ENCODE results near the gene CDH4. TPM values are rescaled to one million over a fixed set of nuclear protein-coding genes. Genes with fewer than 3 reads are reported as not detected.

The CDH4 gene
- total RNA-seq, 1 experiment from 2014 or later, result 5.3 TPM

DNA sequence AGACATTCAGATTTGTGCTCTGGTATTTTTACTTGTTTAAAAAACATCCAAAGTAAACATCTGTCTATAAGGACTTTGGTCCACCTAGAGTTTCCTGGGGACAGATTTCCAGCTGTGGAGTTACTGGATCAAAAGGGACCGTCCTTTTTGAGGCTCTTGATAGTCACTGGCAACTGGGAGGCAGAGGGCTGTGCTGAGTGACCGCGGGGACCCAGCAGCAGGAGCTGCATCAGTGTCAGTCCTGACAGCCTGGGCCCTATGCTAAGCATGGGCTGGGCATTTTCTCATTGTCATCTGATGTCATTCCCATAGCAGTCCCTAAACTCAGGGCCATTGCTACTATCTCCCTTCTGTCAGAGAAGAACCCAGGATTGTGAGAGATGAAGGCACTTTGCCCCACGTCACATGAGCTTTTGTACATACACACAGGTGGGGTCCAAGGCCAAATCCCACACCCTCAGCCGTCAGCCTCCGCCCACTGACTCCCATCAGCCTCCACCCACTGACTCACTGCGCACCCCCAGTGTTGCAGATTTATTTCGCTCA is 519.8 kb downstream of the CDH4 start (continued):
- TF ChIP-seq, protein P1, sequence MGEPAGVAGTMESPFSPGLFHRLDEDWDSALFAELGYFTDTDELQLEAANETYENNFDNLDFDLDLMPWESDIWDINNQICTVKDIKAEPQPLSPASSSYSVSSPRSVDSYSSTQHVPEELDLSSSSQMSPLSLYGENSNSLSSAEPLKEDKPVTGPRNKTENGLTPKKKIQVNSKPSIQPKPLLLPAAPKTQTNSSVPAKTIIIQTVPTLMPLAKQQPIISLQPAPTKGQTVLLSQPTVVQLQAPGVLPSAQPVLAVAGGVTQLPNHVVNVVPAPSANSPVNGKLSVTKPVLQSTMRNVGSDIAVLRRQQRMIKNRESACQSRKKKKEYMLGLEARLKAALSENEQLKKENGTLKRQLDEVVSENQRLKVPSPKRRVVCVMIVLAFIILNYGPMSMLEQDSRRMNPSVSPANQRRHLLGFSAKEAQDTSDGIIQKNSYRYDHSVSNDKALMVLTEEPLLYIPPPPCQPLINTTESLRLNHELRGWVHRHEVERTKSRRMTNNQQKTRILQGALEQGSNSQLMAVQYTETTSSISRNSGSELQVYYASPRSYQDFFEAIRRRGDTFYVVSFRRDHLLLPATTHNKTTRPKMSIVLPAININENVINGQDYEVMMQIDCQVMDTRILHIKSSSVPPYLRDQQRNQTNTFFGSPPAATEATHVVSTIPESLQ (CRISPR knock-in tag; IDR thresholded peaks at IDR 0.05), result no peak
- TF ChIP-seq, protein P2, sequence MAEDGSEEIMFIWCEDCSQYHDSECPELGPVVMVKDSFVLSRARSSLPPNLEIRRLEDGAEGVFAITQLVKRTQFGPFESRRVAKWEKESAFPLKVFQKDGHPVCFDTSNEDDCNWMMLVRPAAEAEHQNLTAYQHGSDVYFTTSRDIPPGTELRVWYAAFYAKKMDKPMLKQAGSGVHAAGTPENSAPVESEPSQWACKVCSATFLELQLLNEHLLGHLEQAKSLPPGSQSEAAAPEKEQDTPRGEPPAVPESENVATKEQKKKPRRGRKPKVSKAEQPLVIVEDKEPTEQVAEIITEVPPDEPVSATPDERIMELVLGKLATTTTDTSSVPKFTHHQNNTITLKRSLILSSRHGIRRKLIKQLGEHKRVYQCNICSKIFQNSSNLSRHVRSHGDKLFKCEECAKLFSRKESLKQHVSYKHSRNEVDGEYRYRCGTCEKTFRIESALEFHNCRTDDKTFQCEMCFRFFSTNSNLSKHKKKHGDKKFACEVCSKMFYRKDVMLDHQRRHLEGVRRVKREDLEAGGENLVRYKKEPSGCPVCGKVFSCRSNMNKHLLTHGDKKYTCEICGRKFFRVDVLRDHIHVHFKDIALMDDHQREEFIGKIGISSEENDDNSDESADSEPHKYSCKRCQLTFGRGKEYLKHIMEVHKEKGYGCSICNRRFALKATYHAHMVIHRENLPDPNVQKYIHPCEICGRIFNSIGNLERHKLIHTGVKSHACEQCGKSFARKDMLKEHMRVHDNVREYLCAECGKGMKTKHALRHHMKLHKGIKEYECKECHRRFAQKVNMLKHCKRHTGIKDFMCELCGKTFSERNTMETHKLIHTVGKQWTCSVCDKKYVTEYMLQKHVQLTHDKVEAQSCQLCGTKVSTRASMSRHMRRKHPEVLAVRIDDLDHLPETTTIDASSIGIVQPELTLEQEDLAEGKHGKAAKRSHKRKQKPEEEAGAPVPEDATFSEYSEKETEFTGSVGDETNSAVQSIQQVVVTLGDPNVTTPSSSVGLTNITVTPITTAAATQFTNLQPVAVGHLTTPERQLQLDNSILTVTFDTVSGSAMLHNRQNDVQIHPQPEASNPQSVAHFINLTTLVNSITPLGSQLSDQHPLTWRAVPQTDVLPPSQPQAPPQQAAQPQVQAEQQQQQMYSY (CRISPR knock-in tag; IDR thresholded peaks at IDR 0.05), result no peak
- TF ChIP-seq NFYB (CRISPR knock-in tag; conservative IDR thresholded peaks at IDR 0.05; ENCODE audit: low read depth) (no peak), ZNF121 (CRISPR knock-in tag; IDR thresholded peaks at IDR 0.05) (no peak)
- TF ChIP-seq, protein P3, sequence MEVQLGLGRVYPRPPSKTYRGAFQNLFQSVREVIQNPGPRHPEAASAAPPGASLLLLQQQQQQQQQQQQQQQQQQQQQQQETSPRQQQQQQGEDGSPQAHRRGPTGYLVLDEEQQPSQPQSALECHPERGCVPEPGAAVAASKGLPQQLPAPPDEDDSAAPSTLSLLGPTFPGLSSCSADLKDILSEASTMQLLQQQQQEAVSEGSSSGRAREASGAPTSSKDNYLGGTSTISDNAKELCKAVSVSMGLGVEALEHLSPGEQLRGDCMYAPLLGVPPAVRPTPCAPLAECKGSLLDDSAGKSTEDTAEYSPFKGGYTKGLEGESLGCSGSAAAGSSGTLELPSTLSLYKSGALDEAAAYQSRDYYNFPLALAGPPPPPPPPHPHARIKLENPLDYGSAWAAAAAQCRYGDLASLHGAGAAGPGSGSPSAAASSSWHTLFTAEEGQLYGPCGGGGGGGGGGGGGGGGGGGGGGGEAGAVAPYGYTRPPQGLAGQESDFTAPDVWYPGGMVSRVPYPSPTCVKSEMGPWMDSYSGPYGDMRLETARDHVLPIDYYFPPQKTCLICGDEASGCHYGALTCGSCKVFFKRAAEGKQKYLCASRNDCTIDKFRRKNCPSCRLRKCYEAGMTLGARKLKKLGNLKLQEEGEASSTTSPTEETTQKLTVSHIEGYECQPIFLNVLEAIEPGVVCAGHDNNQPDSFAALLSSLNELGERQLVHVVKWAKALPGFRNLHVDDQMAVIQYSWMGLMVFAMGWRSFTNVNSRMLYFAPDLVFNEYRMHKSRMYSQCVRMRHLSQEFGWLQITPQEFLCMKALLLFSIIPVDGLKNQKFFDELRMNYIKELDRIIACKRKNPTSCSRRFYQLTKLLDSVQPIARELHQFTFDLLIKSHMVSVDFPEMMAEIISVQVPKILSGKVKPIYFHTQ (CRISPR knock-in tag; IDR thresholded peaks at IDR 0.05), result no peak

DNA sequence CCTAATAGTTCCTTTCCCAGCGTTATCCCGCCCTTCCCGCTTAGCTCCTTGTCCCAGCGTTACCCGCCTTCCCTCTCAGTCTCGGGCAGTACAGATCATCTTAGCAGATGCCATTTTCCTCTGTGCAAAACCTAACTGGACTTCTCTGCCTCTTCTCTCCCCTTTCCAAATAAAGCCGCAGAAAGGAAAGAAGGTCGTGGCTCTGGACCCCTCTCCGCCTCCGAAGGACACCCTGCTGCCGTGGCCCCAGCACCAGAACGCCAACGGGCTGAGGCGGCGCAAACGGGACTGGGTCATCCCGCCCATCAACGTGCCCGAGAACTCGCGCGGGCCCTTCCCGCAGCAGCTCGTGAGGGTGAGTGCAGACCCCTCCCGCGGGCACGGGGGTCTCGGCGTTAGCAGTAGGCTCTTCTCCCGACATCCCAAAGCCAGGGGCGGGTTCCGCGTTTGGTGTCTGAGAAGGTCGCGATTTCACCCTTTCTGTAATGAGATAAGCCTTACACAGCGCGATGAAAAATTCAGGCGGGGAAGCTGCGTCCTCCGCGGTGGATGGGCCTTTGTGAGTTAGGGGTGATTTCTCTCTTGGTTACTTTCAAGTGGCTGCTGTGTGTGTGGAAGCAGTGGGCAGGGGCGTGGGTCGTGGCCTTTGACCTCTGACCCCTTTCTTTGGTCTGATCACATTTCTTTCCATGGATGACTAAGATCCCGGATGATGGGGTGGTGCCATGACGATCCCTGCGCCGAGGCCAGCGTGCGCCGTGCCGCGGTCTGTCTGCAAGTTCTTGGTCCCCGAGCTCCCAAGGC is 521.0 kb downstream of the CDH4 start:
- peaks cover 4% of the 10 kb centered on the region; the same call in 1 of the 2 replicates for H3K9me3 Mint-ChIP-seq
- H3K27ac Mint-ChIP-seq, result no peak overlapping the region
- ATAC-seq (no peak), DNase-seq (ENCODE audit: low spot score) (no peak)
- ChIA-PET CTCF (interaction anchor here (0.8 kb wide), 1 partner anchor 15 kb away, joined by 3 read pairs; no protein-coding TSS in a partner anchor), POLR2A (no interaction called here)
- no peak for TF ChIP-seq TEAD4 (CRISPR knock-in tag; IDR thresholded peaks at IDR 0.05)
- TF ChIP-seq NFE2L1 (CRISPR knock-in tag; IDR thresholded peaks at IDR 0.05), result no peak
- no peak for TF ChIP-seq NR3C1 (CRISPR knock-in tag; conservative IDR thresholded peaks at IDR 0.05; ENCODE audit: low read depth)
- TF ChIP-seq MXD4 (CRISPR knock-in tag; IDR thresholded peaks at IDR 0.05; ENCODE audit: borderline replicate concordance), result no peak
- no peak for TF ChIP-seq ATF1 (CRISPR knock-in tag; IDR thresholded peaks at IDR 0.05)
- TF ChIP-seq, protein P4, sequence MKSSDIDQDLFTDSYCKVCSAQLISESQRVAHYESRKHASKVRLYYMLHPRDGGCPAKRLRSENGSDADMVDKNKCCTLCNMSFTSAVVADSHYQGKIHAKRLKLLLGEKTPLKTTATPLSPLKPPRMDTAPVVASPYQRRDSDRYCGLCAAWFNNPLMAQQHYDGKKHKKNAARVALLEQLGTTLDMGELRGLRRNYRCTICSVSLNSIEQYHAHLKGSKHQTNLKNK (CRISPR knock-in tag; IDR thresholded peaks at IDR 0.05), result no peak
- TF ChIP-seq, protein P5, sequence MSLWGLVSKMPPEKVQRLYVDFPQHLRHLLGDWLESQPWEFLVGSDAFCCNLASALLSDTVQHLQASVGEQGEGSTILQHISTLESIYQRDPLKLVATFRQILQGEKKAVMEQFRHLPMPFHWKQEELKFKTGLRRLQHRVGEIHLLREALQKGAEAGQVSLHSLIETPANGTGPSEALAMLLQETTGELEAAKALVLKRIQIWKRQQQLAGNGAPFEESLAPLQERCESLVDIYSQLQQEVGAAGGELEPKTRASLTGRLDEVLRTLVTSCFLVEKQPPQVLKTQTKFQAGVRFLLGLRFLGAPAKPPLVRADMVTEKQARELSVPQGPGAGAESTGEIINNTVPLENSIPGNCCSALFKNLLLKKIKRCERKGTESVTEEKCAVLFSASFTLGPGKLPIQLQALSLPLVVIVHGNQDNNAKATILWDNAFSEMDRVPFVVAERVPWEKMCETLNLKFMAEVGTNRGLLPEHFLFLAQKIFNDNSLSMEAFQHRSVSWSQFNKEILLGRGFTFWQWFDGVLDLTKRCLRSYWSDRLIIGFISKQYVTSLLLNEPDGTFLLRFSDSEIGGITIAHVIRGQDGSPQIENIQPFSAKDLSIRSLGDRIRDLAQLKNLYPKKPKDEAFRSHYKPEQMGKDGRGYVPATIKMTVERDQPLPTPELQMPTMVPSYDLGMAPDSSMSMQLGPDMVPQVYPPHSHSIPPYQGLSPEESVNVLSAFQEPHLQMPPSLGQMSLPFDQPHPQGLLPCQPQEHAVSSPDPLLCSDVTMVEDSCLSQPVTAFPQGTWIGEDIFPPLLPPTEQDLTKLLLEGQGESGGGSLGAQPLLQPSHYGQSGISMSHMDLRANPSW (CRISPR knock-in tag; conservative IDR thresholded peaks at IDR 0.05; ENCODE audit: low read depth), result no peak
- TF ChIP-seq SMAD3 (CRISPR knock-in tag; IDR thresholded peaks at IDR 0.05; ENCODE audit: borderline replicate concordance), result no peak
- TF ChIP-seq ESRRA (CRISPR knock-in tag; IDR thresholded peaks at IDR 0.05; ENCODE audit: borderline replicate concordance), result no peak
- TF ChIP-seq CREB1 (CRISPR knock-in tag; IDR thresholded peaks at IDR 0.05), result no peak
- no peak for TF ChIP-seq TCF7 (CRISPR knock-in tag; IDR thresholded peaks at IDR 0.05; ENCODE audit: low read depth)
- TF ChIP-seq, protein P6, sequence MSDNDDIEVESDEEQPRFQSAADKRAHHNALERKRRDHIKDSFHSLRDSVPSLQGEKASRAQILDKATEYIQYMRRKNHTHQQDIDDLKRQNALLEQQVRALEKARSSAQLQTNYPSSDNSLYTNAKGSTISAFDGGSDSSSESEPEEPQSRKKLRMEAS (CRISPR knock-in tag; IDR thresholded peaks at IDR 0.05), result no peak
- TF ChIP-seq HMGA2 (CRISPR knock-in tag; IDR thresholded peaks at IDR 0.05), result no peak
- no peaks in the 10 kb centered on the region for H3K4me1 Mint-ChIP-seq
- peaks cover 11% of the 10 kb centered on the region for H3K27me3 Mint-ChIP-seq (ENCODE audit: low read depth)
- H3K4me3 Mint-ChIP-seq, result no peak overlapping the region
- H3K36me3 Mint-ChIP-seq, result no peaks in the 10 kb centered on the region
